GF-D8 (cell line): ENCODE data around the gene RPL35A.
"Not testable (repeated sequence)": the region's sequence is repeated elsewhere in the genome, so short reads cannot be mapped to it uniquely, and the experiment has no call there.

Source experiments
- DNase-seq: peaks from one replicate; lab custom pipeline; 2025; lab: John Stamatoyannopoulos, UW

The RPL35A gene

DNA sequence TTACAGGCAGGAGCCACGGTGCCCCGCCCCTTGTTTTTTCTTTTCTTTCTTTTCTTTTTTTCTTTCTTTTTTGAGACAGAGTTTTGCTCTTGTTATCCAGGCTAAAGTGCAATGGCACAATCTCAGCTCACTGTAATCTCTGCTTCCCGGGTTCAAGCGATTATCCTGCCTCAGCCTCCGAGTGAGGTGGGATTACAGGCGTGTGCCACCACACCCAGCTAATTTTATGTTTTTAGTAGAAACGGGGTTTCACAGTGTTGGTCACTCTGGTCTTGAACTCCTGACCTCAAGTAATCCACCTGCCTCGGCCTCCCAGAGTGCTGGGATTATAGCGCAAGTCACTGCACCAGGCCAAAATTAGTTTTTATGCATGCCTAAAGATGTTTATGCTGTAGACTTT, 2.5 kb downstream of the RPL35A start:
- DNase-seq: no peak

DNA sequence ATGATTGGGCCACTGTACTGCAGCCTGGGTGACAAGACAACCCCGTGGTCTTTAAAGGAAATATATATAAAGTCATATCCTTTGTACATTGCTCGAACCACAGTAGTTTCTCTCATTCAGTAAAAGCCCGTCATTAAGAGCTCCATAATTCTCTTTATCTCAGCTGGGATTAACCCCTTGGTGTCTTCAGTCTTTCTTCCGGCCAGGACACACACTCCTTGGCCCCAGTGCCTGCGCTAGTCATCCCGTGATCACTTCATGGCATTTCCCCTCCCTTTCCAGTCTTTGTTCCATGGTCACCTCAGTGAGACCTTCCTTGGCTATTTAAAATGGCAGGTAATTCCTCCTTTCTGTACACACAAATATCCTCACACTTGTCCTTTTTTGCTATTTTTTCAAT, 3.3 kb downstream of the RPL35A start:
- DNase-seq: no peak

DNA sequence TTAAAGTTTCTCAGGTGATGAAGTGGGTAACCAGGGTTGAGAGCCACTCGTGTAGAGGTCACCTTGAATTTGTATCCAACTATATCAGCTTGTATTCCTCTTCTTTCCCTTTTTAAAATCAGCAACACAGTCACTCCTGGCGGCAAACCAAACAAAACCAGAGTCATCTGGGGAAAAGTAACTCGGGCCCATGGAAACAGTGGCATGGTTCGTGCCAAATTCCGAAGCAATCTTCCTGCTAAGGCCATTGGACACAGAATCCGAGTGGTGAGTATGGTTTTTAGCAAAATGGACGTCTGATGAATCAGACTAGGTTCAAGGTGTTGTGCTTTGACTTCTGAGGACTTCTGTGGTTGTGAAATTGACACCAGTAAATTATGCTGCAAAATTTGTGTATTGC, 3.9 kb downstream of the RPL35A start:
- DNase-seq: no peak

GRCh38 chr3:197955892-197956477, 6.0 kb downstream of the RPL35A start:
- no peak for DNase-seq

DNA sequence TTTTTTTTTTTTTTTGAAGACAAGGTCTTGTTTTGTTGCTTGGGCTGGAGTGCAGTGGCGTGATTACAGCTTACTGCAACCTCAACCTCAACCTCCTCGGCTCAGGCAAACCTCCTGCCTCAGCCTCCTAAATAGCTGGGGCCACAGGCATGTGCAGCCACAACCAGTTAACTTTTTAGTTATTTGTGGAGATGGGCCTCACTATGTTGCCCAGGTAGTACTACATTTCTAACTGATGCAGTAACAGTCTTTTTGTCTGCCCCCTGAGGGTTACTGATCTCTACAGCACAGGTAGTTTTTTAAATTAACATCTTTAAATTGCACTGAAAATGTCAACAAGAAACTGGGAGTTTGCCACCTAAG, 6.6 kb downstream of the RPL35A start:
- no peak for DNase-seq

DNA sequence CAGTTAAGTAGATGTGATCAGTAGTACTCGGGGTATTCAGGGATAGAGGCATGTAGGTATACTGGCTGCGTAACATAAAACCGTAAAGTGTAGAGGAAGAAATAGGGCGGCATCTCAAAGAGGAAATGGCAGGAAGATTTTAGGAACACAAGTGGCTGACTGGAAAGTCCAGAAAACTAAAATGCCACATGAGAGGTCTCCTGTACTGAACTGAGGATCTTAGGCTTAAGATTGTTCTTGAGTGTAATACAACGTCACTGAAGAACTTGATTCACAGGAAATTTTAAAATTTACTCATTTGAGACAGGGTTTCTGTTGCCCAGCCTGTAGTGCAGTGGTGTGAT, 7.8 kb downstream of the RPL35A start:
- no peak for DNase-seq

DNA sequence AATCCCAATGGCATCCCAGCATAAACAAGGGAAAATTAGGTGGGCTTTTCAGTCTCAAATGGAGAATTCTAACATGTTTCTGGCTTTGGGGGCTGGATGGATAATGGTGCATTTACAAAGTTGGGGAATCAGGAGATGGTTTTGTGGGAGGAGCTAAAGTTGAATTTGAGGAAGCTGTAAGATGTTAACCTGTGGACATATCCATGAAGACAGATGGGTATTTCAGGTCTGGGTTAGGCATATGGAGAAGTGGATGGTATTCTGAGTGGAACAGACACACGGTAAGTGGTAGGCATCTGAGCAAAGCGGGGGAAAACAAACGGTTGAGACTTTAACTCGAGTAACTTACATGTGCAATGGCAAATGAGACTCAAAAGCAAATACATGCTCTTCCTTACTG, 8.4 kb downstream of the RPL35A start:
- no peak for DNase-seq

GRCh38 chr3:197958848-197959247, 8.9 kb downstream of the RPL35A start:
- DNase-seq: not testable (repeated sequence)

GRCh38 chr3:197959500-197959890, 9.5 kb downstream of the RPL35A start:
- DNase-seq: no peak

- peak; percentile 91 for DNase-seq
Measured at GRCh38 chr3:197959891-197960693, 10.1 kb downstream of the RPL35A start, which contains the start of gene LMLN. Gene LMLN, plus strand, starts transcription at chr3:197960217. Its CDS starts 29 bp downstream, at chr3:197960246.

DNA sequence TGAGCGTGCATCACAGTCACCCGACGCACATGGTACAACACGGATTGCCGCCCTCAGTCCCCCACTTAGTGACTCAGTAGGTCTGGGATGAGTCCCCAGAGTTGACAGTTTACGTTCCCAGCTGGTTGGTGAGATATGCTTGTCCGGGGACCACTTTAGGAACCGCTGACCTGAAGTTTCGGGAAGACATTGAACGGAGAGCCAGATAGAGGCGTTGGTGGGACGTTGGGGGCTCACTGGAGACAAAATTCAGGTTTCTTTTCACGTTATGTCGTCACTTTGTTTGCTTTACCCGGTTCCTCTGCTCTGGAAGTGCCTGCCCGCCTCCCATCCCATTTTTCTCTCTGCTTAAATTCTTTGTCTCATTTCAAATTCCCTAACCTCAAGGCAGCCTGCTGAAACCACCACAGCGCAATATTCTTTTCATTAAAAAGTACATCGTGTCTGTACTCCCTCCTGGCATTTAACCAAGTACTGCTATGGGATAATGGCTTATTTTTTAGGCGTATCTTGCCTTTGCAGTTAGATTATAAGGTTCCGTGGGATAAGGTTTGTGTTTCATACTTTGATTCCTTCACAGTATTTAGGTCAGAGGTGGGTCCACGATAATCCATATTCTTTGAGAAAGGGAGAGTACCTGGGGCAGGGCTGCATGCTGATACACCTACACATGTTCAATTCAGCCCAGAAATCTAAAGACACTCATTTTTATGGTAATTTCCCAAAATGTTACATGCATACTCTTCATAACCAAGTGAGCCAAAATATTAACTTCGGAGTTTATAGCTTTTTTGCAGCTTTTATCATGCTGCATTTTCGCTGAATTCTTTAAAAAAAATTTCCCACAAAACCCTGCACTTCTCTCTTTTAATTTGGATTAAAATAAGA, 10.9 kb downstream of the RPL35A start:
- DNase-seq: no peak

DNA sequence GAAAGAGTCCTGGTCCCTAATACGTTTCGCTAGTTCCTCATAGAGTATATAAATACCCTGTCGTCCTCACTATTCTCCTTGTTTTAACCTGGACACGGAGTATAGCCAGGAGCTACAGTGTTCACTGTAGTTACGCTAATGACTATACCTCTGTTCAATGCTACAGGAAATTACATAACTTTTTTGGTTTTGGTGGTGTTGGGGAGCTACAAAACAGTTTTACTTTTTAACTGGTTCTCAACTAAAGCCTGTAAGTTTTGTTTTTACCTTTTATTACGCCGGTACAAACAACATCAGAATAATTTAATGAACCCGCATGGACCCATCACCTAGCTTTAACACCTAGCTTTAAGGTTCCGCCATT, 11.6 kb downstream of the RPL35A start:
- DNase-seq: peak; percentile 49

DNA sequence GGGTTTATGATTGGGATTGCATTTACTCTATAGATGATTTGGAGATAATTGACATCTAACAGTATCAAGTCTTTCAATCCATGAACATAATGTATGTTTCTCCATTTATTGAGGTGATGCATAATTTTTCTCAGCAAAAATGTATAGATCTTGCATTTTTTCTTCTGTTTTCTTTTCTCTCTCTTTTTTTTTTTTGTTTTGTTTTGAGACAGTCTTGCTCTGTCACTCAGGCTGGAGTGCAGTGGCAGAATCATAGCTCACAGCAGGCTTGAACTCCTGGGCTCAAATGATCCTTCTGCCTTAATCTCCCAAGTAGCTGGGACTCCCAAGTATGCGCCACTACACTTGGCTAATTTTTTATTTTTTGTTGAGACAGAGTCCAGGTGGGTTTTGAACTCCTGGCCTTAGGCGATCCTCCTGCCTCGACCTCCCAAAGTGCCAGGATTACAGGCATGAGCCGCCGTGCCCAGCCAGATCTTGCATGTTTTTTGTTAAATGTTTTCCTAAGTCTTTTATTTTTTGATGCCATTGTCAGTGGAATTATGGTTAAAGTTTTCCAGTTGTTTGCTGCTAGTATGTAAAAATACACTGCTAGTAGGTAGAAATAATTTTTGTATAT, 13.1 kb downstream of the RPL35A start:
- no peak for DNase-seq

- DNase-seq: not testable (repeated sequence)
Measured at GRCh38 chr3:197967337-197967989, 17.5 kb downstream of the RPL35A start.

DNA sequence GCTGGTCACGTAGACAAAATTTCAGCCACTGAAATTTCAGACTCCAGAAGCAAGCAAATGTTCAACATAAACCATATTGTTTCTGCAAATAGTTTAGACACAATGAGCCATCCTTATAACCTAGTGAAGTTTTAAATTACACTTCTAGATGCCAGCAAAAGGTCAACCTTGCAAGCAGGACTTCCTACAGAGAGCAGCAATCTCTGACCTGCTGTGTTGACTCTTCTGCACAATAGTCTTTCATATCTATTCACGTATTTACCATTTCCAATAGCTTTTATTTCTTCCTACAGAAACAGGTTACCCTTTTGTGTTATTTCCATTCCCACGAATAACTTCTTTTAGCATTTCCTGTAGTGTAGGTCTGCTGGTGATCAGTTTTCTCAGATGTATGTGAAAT, 20.6 kb downstream of the RPL35A start:
- no peak for DNase-seq

GRCh38 chr3:197974016-197974415, 24.0 kb downstream of the RPL35A start:
- no peak for DNase-seq

DNA sequence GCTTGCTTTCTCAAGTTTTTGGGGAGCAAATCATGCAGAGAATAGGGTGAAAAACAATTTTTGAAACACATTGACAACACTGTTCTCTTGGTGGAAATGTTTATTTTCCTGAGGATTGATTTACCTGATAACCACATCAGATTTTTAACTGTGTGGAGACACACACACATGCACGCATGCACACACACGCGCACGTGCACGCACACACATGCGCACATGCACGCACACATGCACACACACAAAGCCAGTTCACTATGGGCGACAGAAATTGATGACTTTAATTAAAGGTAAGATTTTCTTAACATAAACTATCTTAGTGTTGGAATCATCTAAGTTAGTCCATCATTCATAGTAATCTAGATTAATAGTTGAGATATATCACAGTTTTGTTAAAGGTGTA, 25.3 kb downstream of the RPL35A start:
- no peak for DNase-seq

GRCh38 chr3:197983076-197983475, 33.1 kb downstream of the RPL35A start:
- DNase-seq: no peak

GRCh38 chr3:197989651-197990050, 39.7 kb downstream of the RPL35A start:
- no peak for DNase-seq

DNA sequence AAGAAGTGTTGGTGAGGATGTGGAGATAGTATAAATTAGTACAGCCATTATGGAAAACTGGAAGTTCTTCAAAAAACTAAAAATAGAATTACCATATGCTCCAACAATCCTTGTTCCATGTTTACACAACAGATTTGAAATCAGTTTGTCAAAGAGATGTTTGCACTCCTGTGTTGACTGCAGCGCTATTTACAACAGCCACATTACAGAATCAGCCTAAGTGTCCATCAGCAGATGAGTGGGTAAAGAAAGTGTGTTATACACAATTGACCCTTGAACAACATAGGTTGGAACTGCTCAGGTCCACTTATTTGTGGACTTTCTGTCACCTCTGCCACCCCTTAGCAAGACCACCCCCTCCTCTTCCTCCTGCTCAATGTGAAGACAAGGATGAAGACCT, 44.7 kb downstream of the RPL35A start:
- DNase-seq: no peak

DNA sequence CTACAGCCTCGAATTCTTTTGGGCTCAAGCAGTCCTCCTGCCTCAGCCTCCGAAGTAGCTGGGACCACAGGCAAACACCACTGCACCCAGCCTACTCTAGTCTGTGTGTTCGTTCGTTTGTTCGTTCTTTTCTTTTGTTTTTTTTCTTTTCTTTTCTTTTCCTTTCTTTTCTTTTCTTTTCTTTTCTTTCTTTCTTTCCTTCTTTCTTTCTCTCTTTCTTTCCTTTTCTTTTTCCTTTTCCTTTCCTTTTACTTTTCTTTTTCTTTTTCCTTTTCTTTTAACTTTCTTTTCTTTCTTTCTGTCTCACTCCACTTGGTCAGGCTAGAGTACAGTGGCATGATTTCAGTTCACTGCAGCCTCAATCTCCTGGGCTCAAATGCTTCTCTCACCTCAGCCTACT, 46.9 kb downstream of the RPL35A start:
- no peak for DNase-seq

DNA sequence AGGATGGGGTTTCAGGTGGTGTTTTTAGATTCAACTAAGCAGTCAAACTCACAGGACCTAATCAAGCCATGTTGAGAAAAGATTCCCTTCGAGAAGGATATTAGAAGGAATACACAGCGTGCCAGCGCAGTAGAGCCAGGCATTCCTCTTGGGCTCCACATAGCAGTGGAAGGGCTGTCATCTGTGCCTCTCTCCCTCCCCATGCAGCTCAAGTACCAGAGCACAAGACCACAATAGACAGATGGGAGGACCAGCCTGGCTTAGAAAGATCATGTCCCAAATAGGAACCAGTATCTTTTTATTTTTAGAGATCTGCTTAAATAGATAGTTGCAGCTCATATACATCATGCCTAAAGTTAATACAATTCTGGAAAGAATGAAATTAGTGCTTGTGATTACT, 47.9 kb downstream of the RPL35A start:
- DNase-seq: no peak
